ENCODE results near the gene ATRNL1.
"Not testable (repeated sequence)": the region's sequence is repeated elsewhere in the genome, so short reads cannot be mapped to it uniquely, and the experiment has no call there.

Gene ATRNL1

DNA sequence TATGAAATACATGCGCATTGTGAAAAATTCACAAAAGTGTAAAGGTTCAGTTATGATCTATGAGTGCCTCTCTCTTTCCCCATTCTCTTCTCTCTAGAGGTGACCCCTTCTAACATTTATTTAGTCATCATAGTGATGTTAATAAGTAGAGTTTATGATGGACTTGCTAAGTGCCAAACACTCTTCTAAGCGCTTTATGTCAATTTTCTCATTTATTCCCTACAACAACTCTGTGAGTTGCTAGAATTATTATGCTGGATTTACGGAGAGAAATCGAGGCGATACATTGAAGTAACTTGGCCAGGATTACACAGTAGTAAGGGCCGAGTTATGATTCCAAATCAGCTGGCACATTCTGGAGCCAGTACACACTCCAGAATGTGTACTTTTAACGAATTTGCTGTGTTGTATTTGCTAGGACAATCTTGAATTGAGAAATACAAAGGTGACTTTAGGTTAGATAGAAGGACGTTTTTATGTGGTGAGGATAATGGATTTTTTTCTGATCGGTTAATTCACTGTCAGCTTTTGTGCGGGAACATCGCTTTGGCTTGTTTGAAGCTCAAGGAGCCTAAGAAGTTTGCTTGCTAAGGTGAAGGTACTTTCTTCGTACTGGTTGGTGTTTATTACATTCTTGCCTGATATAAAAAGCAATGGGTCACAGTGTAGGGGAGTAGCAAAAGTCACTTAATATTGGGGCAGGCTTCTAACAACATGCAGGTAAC is 1.4 kb downstream of the ATRNL1 start:
- 100% methylated on average over 1 of the region's 12 CpGs; no CpG with 5 or more reads in 1 of the 2 donors for WGBS, 2 donors (ENCODE audit: extremely low coverage in 2 of 2, insufficient read length in 2 of 2, insufficient replicate concordance in 1 of 2)
- peaks cover 0 to 16% (median 0%) of the 10 kb centered on the region in 3 experiments for H3K27me3 ChIP-seq (ENCODE audit: control insufficient read depth in 3 of 3, insufficient read depth in 3 of 3, low read depth in 1 of 3, low read length in 3 of 3)
- H4K8ac ChIP-seq (ENCODE audit: low read depth, low read length) = no peak overlapping the region
- H3K4me2 ChIP-seq (ENCODE audit: insufficient read depth, low read length, poor library complexity, severe bottlenecking) = no peak overlapping the region
- no peaks in the 10 kb centered on the region for H3K9me3 ChIP-seq (replicated peaks in 1 of 2; ENCODE audit: control insufficient read depth in 2 of 2, insufficient read depth in 1 of 2, low read depth in 1 of 2, low read length in 2 of 2)
- H3K18ac ChIP-seq (ENCODE audit: low read length) = no peak overlapping the region
- H3K79me1 ChIP-seq (ENCODE audit: low read depth, low read length) = peaks cover 2% of the 10 kb centered on the region
- peaks cover 1 to 13% of the 10 kb centered on the region in 2 donors for H3K4me1 ChIP-seq (ENCODE audit: control insufficient read depth in 2 of 2, insufficient read depth in 1 of 2, low read depth in 1 of 2, low read length in 2 of 2)
- H3K9ac ChIP-seq (ENCODE audit: low read depth, low read length, poor library complexity) = no peak overlapping the region
- no peaks in the 10 kb centered on the region for H3K36me3 ChIP-seq (replicated peaks in 1 of 2; ENCODE audit: control insufficient read depth in 2 of 2, insufficient read depth in 2 of 2, low read length in 2 of 2)
- no peak overlapping the region for H3K14ac ChIP-seq (ENCODE audit: low read length)
- no peak overlapping the region for H2BK15ac ChIP-seq (ENCODE audit: low read length)
- no peak overlapping the region for H4K91ac ChIP-seq (ENCODE audit: low read depth, low read length, poor library complexity)
- H3K4ac ChIP-seq (ENCODE audit: low read length) = no peak overlapping the region
- H3K23ac ChIP-seq (ENCODE audit: low read depth, low read length, poor library complexity) = no peak overlapping the region
- H2BK12ac ChIP-seq (ENCODE audit: low read length) = no peak overlapping the region
- no peak overlapping the region for H2BK120ac ChIP-seq (ENCODE audit: low read depth, low read length)
- no peak overlapping the region for H3K27ac ChIP-seq (replicated peaks; ENCODE audit: low read length)
- H2AK5ac ChIP-seq (ENCODE audit: low read depth, low read length) = no peak overlapping the region
- peak overlapping the region; percentile 99 for H2AFZ ChIP-seq (ENCODE audit: low read length)
- H2BK5ac ChIP-seq (ENCODE audit: low read length) = no peak overlapping the region
- DNase-seq (ENCODE audit: low spot score) = no peak
- peak overlapping the region in 1 of 2 donors; percentile 97 for H3K4me3 ChIP-seq (ENCODE audit: low read length in 2 of 2)

DNA sequence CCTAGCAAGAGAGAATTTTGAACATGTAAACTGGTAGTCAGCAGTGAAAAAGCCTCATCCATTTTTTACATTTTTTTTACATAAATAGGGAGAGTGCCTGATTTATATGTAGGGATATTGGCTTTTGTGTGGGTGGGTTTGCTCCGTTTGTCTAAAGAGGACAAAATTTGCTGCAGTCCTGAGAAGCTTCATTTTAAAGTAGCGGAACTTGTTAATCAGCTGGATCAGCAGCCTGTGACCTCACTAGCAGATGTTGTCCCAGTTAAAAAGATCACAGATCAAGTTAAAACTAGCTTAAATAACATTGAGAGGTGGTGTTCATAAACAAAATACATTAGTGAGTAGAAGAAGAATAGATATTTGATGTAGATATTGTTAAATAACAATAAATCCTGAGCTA is 2.6 kb downstream of the ATRNL1 start:
- no peak overlapping the region for H4K91ac ChIP-seq (ENCODE audit: low read depth, low read length, poor library complexity)
- no peak overlapping the region for H2AK5ac ChIP-seq (ENCODE audit: low read depth, low read length)
- no peak overlapping the region for H2BK15ac ChIP-seq (ENCODE audit: low read length)
- H4K8ac ChIP-seq (ENCODE audit: low read depth, low read length) = no peak overlapping the region
- no peak overlapping the region for H3K14ac ChIP-seq (ENCODE audit: low read length)
- H3K27ac ChIP-seq (replicated peaks; ENCODE audit: low read length) = no peak overlapping the region
- H2BK5ac ChIP-seq (ENCODE audit: low read length) = no peak overlapping the region
- no peak overlapping the region for H2AFZ ChIP-seq (ENCODE audit: low read length)
- no CpG with 5 or more reads among the region's 2 CpGs for WGBS, 2 donors (ENCODE audit: extremely low coverage in 2 of 2, insufficient read length in 2 of 2, insufficient replicate concordance in 1 of 2)
- H3K9me3 ChIP-seq (replicated peaks in 1 of 2; ENCODE audit: control insufficient read depth in 2 of 2, insufficient read depth in 1 of 2, low read depth in 1 of 2, low read length in 2 of 2) = no peaks in the 10 kb centered on the region
- no peak overlapping the region for H3K4ac ChIP-seq (ENCODE audit: low read length)
- H3K23ac ChIP-seq (ENCODE audit: low read depth, low read length, poor library complexity) = no peak overlapping the region
- H3K79me1 ChIP-seq (ENCODE audit: low read depth, low read length) = peaks cover 2% of the 10 kb centered on the region
- H3K9ac ChIP-seq (ENCODE audit: low read depth, low read length, poor library complexity) = no peak overlapping the region
- no peak overlapping the region for H2BK120ac ChIP-seq (ENCODE audit: low read depth, low read length)
- H3K4me1 ChIP-seq (ENCODE audit: control insufficient read depth in 2 of 2, insufficient read depth in 1 of 2, low read depth in 1 of 2, low read length in 2 of 2) = peaks cover 1 to 13% of the 10 kb centered on the region in 2 donors
- peaks cover 0 to 16% (median 0%) of the 10 kb centered on the region in 3 experiments for H3K27me3 ChIP-seq (ENCODE audit: control insufficient read depth in 3 of 3, insufficient read depth in 3 of 3, low read depth in 1 of 3, low read length in 3 of 3)
- no peaks in the 10 kb centered on the region for H3K36me3 ChIP-seq (replicated peaks in 1 of 2; ENCODE audit: control insufficient read depth in 2 of 2, insufficient read depth in 2 of 2, low read length in 2 of 2)
- no peak overlapping the region for H2BK12ac ChIP-seq (ENCODE audit: low read length)
- DNase-seq (ENCODE audit: low spot score) = no peak
- no peak overlapping the region for H3K4me3 ChIP-seq (ENCODE audit: low read length in 2 of 2)
- H3K18ac ChIP-seq (ENCODE audit: low read length) = no peak overlapping the region
- H3K4me2 ChIP-seq (ENCODE audit: insufficient read depth, low read length, poor library complexity, severe bottlenecking) = no peak overlapping the region

- Histone ChIP-seq H3K23ac (ENCODE audit: low read depth, low read length, poor library complexity) (no peak overlapping the region), H2BK5ac (ENCODE audit: low read length) (no peak overlapping the region), H3K27me3 (ENCODE audit: control insufficient read depth in 3 of 3, insufficient read depth in 3 of 3, low read depth in 1 of 3, low read length in 3 of 3) (no peaks in the 10 kb centered on the region), H3K27ac (replicated peaks; ENCODE audit: low read length) (no peak overlapping the region), H3K4me1 (ENCODE audit: control insufficient read depth in 2 of 2, insufficient read depth in 1 of 2, low read depth in 1 of 2, low read length in 2 of 2) (peaks cover 0 to 4% of the 10 kb centered on the region in 2 donors), H3K4me3 (ENCODE audit: low read length in 2 of 2) (no peak overlapping the region), H4K91ac (ENCODE audit: low read depth, low read length, poor library complexity) (no peak overlapping the region), H2BK120ac (ENCODE audit: low read depth, low read length) (no peak overlapping the region), H3K9me3 (replicated peaks in 1 of 2; ENCODE audit: control insufficient read depth in 2 of 2, insufficient read depth in 1 of 2, low read depth in 1 of 2, low read length in 2 of 2) (peaks cover 3 to 38% of the 10 kb centered on the region in 2 donors), H2BK12ac (ENCODE audit: low read length) (no peak overlapping the region), H3K18ac (ENCODE audit: low read length) (no peak overlapping the region), H2AFZ (ENCODE audit: low read length) (no peak overlapping the region), H3K36me3 (replicated peaks in 1 of 2; ENCODE audit: control insufficient read depth in 2 of 2, insufficient read depth in 2 of 2, low read length in 2 of 2) (no peaks in the 10 kb centered on the region), H3K14ac (ENCODE audit: low read length) (no peak overlapping the region), H3K79me1 (ENCODE audit: low read depth, low read length) (no peaks in the 10 kb centered on the region), H3K9ac (ENCODE audit: low read depth, low read length, poor library complexity) (no peak overlapping the region), H4K8ac (ENCODE audit: low read depth, low read length) (no peak overlapping the region), H3K4me2 (ENCODE audit: insufficient read depth, low read length, poor library complexity, severe bottlenecking) (no peak overlapping the region), H2AK5ac (ENCODE audit: low read depth, low read length) (no peak overlapping the region), H2BK15ac (ENCODE audit: low read length) (no peak overlapping the region), H3K4ac (ENCODE audit: low read length) (no peak overlapping the region)
- DNase-seq (ENCODE audit: low spot score) = no peak
- no CpG with 5 or more reads among the region's 1 CpG for WGBS, 2 donors (ENCODE audit: extremely low coverage in 2 of 2, insufficient read length in 2 of 2, insufficient replicate concordance in 1 of 2)
These were observed 10.5 kb downstream of the ATRNL1 start for GRCh38 chr10:115103700-115104099.

DNA sequence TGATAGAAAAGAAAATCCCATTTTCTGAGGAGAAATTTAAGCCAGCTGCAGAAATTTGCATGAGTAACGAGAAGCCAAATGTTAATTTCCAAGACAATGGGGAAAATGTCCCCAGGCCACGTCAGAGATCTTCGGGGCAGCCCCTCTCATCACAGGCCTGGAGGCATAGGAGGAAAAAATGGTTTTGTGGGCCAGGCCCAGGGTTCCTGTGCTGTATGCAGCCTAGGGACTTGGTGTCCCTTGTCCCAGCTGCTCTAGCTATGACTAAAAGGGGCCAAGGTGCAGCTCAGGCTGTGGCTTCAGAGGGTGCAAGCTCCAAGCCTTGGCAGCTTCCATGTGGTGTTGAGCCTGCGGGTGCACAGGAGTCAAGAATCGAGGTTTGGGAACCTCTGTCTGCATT is 12.2 kb downstream of the ATRNL1 start:
- not testable (repeated sequence) for H3K9ac ChIP-seq (ENCODE audit: low read depth, low read length, poor library complexity); H3K36me3 ChIP-seq (replicated peaks in 1 of 2; ENCODE audit: control insufficient read depth in 2 of 2, insufficient read depth in 2 of 2, low read length in 2 of 2); H2BK120ac ChIP-seq (ENCODE audit: low read depth, low read length); H3K79me1 ChIP-seq (ENCODE audit: low read depth, low read length); H4K91ac ChIP-seq (ENCODE audit: low read depth, low read length, poor library complexity); H3K4me2 ChIP-seq (ENCODE audit: insufficient read depth, low read length, poor library complexity, severe bottlenecking); H2BK12ac ChIP-seq (ENCODE audit: low read length); H2BK15ac ChIP-seq (ENCODE audit: low read length); H3K23ac ChIP-seq (ENCODE audit: low read depth, low read length, poor library complexity); H3K4me3 ChIP-seq (ENCODE audit: low read length in 2 of 2); H3K27ac ChIP-seq (replicated peaks; ENCODE audit: low read length); DNase-seq (ENCODE audit: low spot score); H3K14ac ChIP-seq (ENCODE audit: low read length); H3K4ac ChIP-seq (ENCODE audit: low read length); H4K8ac ChIP-seq (ENCODE audit: low read depth, low read length); H3K27me3 ChIP-seq (ENCODE audit: control insufficient read depth in 3 of 3, insufficient read depth in 3 of 3, low read depth in 1 of 3, low read length in 3 of 3); H2AK5ac ChIP-seq (ENCODE audit: low read depth, low read length); H3K4me1 ChIP-seq (ENCODE audit: control insufficient read depth in 2 of 2, insufficient read depth in 1 of 2, low read depth in 1 of 2, low read length in 2 of 2); H3K18ac ChIP-seq (ENCODE audit: low read length); H2AFZ ChIP-seq (ENCODE audit: low read length); H2BK5ac ChIP-seq (ENCODE audit: low read length)
- no CpG with 5 or more reads among the region's 5 CpGs for whole genome bisulfite sequencing, 2 donors (ENCODE audit: extremely low coverage in 2 of 2, insufficient read length in 2 of 2, insufficient replicate concordance in 1 of 2)
- peaks cover 3 to 38% of the 10 kb centered on the region in 2 donors for H3K9me3 ChIP-seq (replicated peaks in 1 of 2; ENCODE audit: control insufficient read depth in 2 of 2, insufficient read depth in 1 of 2, low read depth in 1 of 2, low read length in 2 of 2)

Data from neuronal stem cell (in vitro differentiated cells).